GM23338 (cell line): ENCODE data around the gene ITGB6. TPM values are rescaled to one million over a fixed set of nuclear protein-coding genes. Genes with fewer than 3 reads are reported as not detected.
"Not testable (repeated sequence)": the region's sequence is repeated elsewhere in the genome, so short reads cannot be mapped to it uniquely, and the experiment has no call there.

Experiments used
- ATAC-seq: fragments of 200-7000 bp; cut with Tn5 transposase; 3 replicates; pipeline ENCODE4 v1.9.1; 2020
- DNase-seq: peaks from one replicate; pipeline ENCODE4 v3.0.0-alpha.2; 2015; ENCODE audit warnings: low spot score
- H2AFZ ChIP-seq: fragments of 200-600 bp; sonication (generic); 2 replicates; pipeline ENCODE4 v1.8.0; 2016; ENCODE audit warnings: antibody characterized with exemption, mild to moderate bottlenecking, moderate library complexity
- H3F3A ChIP-seq: fragments of 200-600 bp; sonication (generic); replicated peaks from 2 replicates; pipeline ENCODE4 v1.8.0; 2017; ENCODE audit warnings: antibody characterized with exemption, mixed run types, low read depth
- H3K27ac ChIP-seq: fragments of 200-600 bp; sonication (generic); 2 replicates; pipeline ENCODE4 v1.6.1; 2016; ENCODE audit warnings: low read depth
- H3K27me3 ChIP-seq: fragments of 200-600 bp; sonication (generic); 2 replicates; pipeline ENCODE4 v1.8.0; 2016; ENCODE audit warnings: mild to moderate bottlenecking, mixed run types, moderate library complexity; ENCODE audit not compliant: insufficient read depth
- H3K36me3 ChIP-seq: fragments of 200-600 bp; sonication (generic); 2 replicates; pipeline ENCODE4 v1.8.0; 2016; ENCODE audit warnings: mild to moderate bottlenecking; ENCODE audit not compliant: insufficient read depth
- H3K4me1 ChIP-seq: fragments of 200-600 bp; sonication (generic); 2 replicates; pipeline ENCODE4 v1.8.0; 2016; ENCODE audit warnings: mild to moderate bottlenecking, moderate library complexity; ENCODE audit not compliant: insufficient read depth
- H3K4me2 ChIP-seq: fragments of 200-600 bp; sonication (generic); 2 replicates; pipeline ENCODE4 v1.7.1; 2017; ENCODE audit warnings: mixed run types
- H3K4me3 ChIP-seq: fragments of 200-600 bp; sonication (generic); 2 replicates; pipeline ENCODE4 v1.6.1; 2016; ENCODE audit warnings: mixed run types
- H3K79me2 ChIP-seq: fragments of 200-600 bp; sonication (generic); replicated peaks from 2 replicates; pipeline ENCODE4 v1.8.0; 2017; ENCODE audit warnings: mild to moderate bottlenecking; ENCODE audit not compliant: insufficient read depth
- H3K9me2 ChIP-seq: fragments of 200-600 bp; sonication (generic); 2 replicates; pipeline ENCODE4 v1.8.0; 2017; ENCODE audit not compliant: insufficient read depth
- H4K20me1 ChIP-seq: fragments of 200-600 bp; sonication (generic); replicated peaks from 2 replicates; pipeline ENCODE4 v1.8.0; 2017; ENCODE audit warnings: mild to moderate bottlenecking; ENCODE audit not compliant: insufficient read depth
- H3K27ac Mint-ChIP-seq: 2 replicates; pipeline ENCODE4 v1.8.0; 2020; ENCODE audit warnings: inconsistent platforms, mild to moderate bottlenecking, moderate library complexity, mixed read lengths
- H3K27me3 Mint-ChIP-seq: 3 replicates; pipeline ENCODE4 v1.8.0; 2022; ENCODE audit warnings: low read depth, mild to moderate bottlenecking, moderate library complexity, mixed read lengths, inconsistent platforms; ENCODE audit not compliant: insufficient read depth, poor library complexity
- H3K36me3 Mint-ChIP-seq: 3 replicates; pipeline ENCODE4 v1.8.0; 2021; ENCODE audit warnings: low read depth, mild to moderate bottlenecking, inconsistent platforms, moderate library complexity, mixed read lengths
- H3K4me1 Mint-ChIP-seq: 3 replicates; pipeline ENCODE4 v1.8.0; 2020; ENCODE audit warnings: mild to moderate bottlenecking, inconsistent platforms, mixed read lengths
- H3K4me3 Mint-ChIP-seq: 3 replicates; pipeline ENCODE4 v1.8.0; 2021; ENCODE audit warnings: moderate library complexity, mild to moderate bottlenecking, inconsistent platforms, mixed read lengths
- H3K9me3 Mint-ChIP-seq: 3 replicates; pipeline ENCODE4 v1.8.0; 2020; ENCODE audit warnings: moderate library complexity, mild to moderate bottlenecking, inconsistent platforms, mixed read lengths
- CTCF ChIP-seq, 2 experiments: fragments of 200-600 bp in 1 of 2; sonication (generic) in 1 of 2; conservative IDR thresholded peaks; 2 replicates each; pipeline versions ENCODE4 v1.5.1 to v1.6.1; 2016 to 2017; ENCODE audit warnings: antibody characterized with exemption in 2 of 2, low read depth in 2 of 2, mild to moderate bottlenecking in 2 of 2, moderate library complexity in 1 of 2
- EZH2 ChIP-seq: fragments of 200-600 bp; sonication (generic); IDR thresholded peaks from one replicate; pipeline ENCODE4 v1.8.0; 2017; ENCODE audit warnings: antibody characterized with exemption, mild to moderate bottlenecking, low read depth; ENCODE audit not compliant: unreplicated experiment
- NANOG ChIP-seq: IDR thresholded peaks from 2 replicates; pipeline ENCODE4 v1.6.1; 2016; ENCODE audit warnings: antibody characterized with exemption, borderline replicate concordance
- ZNF114 ChIP-seq: fragments of 250-450 bp; sonication (Bioruptor Pico); IDR thresholded peaks from 2 replicates; pipeline ENCODE4 v1.5.0; 2020; ENCODE audit warnings: mild to moderate bottlenecking, moderate library complexity
- ZNF331 ChIP-seq: fragments of 250-450 bp; sonication (Bioruptor Pico); IDR thresholded peaks from 2 replicates; pipeline ENCODE4 v1.5.0; 2020; ENCODE audit warnings: low read depth, mild to moderate bottlenecking, moderate library complexity
- ZNF462 ChIP-seq: fragments of 250-450 bp; sonication (Bioruptor Pico); IDR thresholded peaks from 2 replicates; pipeline ENCODE4 v1.5.0; 2020; ENCODE audit warnings: mild to moderate bottlenecking, moderate library complexity
- polyA plus RNA-seq: library from polyadenylated mRNA; unstranded; fragments of >200 nt; fragmentation: Nextera tagmentation; extraction: Ambion mirVana; gene quantifications from 2 replicates; pipeline ENCODE4 v1.2.1, GENCODE V29; 2016
- total RNA-seq: library from RNA; depleted of rRNA; stranded (reverse); fragments of >200 nt; shearing (Covaris generic); gene quantifications from 2 replicates; pipeline ENCODE4 v1.2.3, GENCODE V29; 2014

ITGB6 gene
- total and polyA plus RNA-seq, 2 experiments from 2014 or later, result not detected

GRCh38 chr2:160156665-160157064 lies 43.4 kb downstream of the ITGB6 start (continued):
- TF ChIP-seq ZNF462 (no peak), EZH2 (no peak), ZNF331 (CRISPR knock-in tag) (no peak)

- Mint-ChIP-seq H3K4me1 (peaks cover 6% of the 10 kb centered on the region; the same call in 2 of the 3 replicates), H3K27ac (no peak overlapping the region), H3K36me3 (no peaks in the 10 kb centered on the region; the same call in 2 of the 3 replicates), H3K4me3 (no peak overlapping the region), H3K9me3 (no peaks in the 10 kb centered on the region), H3K27me3 (no peaks in the 10 kb centered on the region)
- Histone ChIP-seq H3K4me2 (no peak overlapping the region), H3K79me2 (no peaks in the 10 kb centered on the region), H3F3A (no peaks in the 10 kb centered on the region), H3K36me3 (no peaks in the 10 kb centered on the region), H3K4me1 (no peaks in the 10 kb centered on the region), H3K9me2 (peaks cover 4% of the 10 kb centered on the region; the same call in 1 of the 2 replicates), H4K20me1 (no peaks in the 10 kb centered on the region), H3K27ac (no peak overlapping the region), H3K4me3 (no peak overlapping the region), H2AFZ (peak overlapping the region; percentile 47; the same call in 1 of the 2 replicates), H3K27me3 (no peaks in the 10 kb centered on the region)
- DNase-seq, result peak; percentile 34
- peak; percentile 61; the same call in 2 of the 3 replicates for ATAC-seq
- TF ChIP-seq NANOG (no peak), ZNF114 (no peak), CTCF (conservative IDR thresholded peaks at IDR 0.05; ENCODE audit: low read depth in 2 of 2) (peak; percentile 26 to 66; a peak in 3 of 4 replicates)
Measured at GRCh38 chr2:160156100-160156499, 44.0 kb downstream of the ITGB6 start.

GRCh38 chr2:160148419-160148818 lies 51.7 kb downstream of the ITGB6 start:
- H3K4me2 ChIP-seq, H3K36me3 Mint-ChIP-seq, ATAC-seq, H4K20me1 ChIP-seq, H3K4me1 Mint-ChIP-seq, H3K27ac Mint-ChIP-seq, H3K79me2 ChIP-seq, H3F3A ChIP-seq, H3K4me3 Mint-ChIP-seq, H2AFZ ChIP-seq, H3K4me3 ChIP-seq, H3K27me3 Mint-ChIP-seq, H3K27ac ChIP-seq, DNase-seq, H3K4me1 ChIP-seq, H3K9me3 Mint-ChIP-seq, H3K27me3 ChIP-seq, H3K36me3 ChIP-seq: not testable (repeated sequence)
- peaks cover 11% of the 10 kb centered on the region; the same call in 1 of the 2 replicates for H3K9me2 ChIP-seq
